ENCODE data around the gene IFNL3. TPM values are rescaled to one million over a fixed set of nuclear protein-coding genes. Genes with fewer than 3 reads are reported as not detected.
A peak's percentile ranks its signal among the peaks of the same experiment; 100 is the strongest.
"Not testable (repeated sequence)": the region's sequence is repeated elsewhere in the genome, so short reads cannot be mapped to it uniquely, and the experiment has no call there.

The IFNL3 gene
- total RNA-seq, 1 donor from 2014 or later = not detected

- no peaks in the 10 kb centered on the region for H3F3A ChIP-seq (ENCODE audit: low read depth)
- H3K27ac Mint-ChIP-seq = no peak overlapping the region
Observed at GRCh38 chr19:39218230-39219007, 26.4 kb downstream of the IFNL3 start.

DNA sequence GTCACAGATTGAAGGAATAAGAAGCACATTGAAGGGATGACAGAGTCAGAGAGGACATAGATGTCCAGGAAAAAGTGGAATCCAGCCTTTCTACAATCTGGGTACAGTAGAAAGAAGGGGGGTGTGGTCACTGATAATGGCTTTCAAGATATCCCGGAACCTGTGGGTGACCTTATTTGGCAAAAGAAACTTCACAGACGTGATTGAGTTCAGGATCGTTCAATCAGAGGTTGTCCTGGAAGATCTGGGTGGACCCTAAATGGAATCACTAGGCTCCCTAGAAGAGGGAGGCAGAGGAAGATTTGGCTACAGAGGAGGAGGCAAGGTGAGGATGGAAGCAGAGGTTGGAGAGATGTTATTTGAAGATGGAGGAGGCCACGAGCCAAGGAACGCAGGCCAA lies 27.7 kb downstream of the IFNL3 start:
- Histone ChIP-seq H3K27ac (no peak overlapping the region), H3K27me3 (peaks cover 24% of the 10 kb centered on the region), H3K4me3 (no peak overlapping the region), H3K4me1 (no peaks in the 10 kb centered on the region), H3K36me3 (no peaks in the 10 kb centered on the region), H3K9me3 (ENCODE audit: low read depth) (no peaks in the 10 kb centered on the region), H3F3A (ENCODE audit: low read depth) (no peaks in the 10 kb centered on the region), H2AFZ (replicated peaks) (no peak overlapping the region), H3K9ac (no peak overlapping the region), H3K79me2 (ENCODE audit: low read depth) (no peaks in the 10 kb centered on the region), H4K20me1 (ENCODE audit: low read depth) (no peaks in the 10 kb centered on the region), H3K4me2 (no peak overlapping the region)
- Mint-ChIP-seq H3K36me3 (no peaks in the 10 kb centered on the region), H3K4me1 (no peaks in the 10 kb centered on the region), H3K4me3 (peak overlapping the region; percentile 9), H3K27me3 (ENCODE audit: insufficient read depth, low read depth) (peaks cover 13% of the 10 kb centered on the region), H3K9me3 (peaks cover 3% of the 10 kb centered on the region), H3K27ac (no peak overlapping the region)
- TF ChIP-seq EZH2phosphoT487 (IDR thresholded peaks at IDR 0.05) = no peak
- DNase-seq (ENCODE audit: low spot score) = no peak

More at GRCh38 chr19:39218230-39219007, 26.4 kb downstream of the IFNL3 start:
- peaks cover 30% of the 10 kb centered on the region for H3K27me3 ChIP-seq
- no peak overlapping the region for H3K27ac ChIP-seq
- H2AFZ ChIP-seq (replicated peaks) = no peak overlapping the region
- no peaks in the 10 kb centered on the region for H4K20me1 ChIP-seq (ENCODE audit: low read depth)
- no peak overlapping the region for H3K9ac ChIP-seq
- H3K36me3 Mint-ChIP-seq = no peaks in the 10 kb centered on the region
- H3K4me3 Mint-ChIP-seq = no peak overlapping the region
- no peak overlapping the region for H3K4me3 ChIP-seq
- H3K4me1 ChIP-seq = no peaks in the 10 kb centered on the region
- no peak overlapping the region for H3K4me2 ChIP-seq
- TF ChIP-seq, protein P1, sequence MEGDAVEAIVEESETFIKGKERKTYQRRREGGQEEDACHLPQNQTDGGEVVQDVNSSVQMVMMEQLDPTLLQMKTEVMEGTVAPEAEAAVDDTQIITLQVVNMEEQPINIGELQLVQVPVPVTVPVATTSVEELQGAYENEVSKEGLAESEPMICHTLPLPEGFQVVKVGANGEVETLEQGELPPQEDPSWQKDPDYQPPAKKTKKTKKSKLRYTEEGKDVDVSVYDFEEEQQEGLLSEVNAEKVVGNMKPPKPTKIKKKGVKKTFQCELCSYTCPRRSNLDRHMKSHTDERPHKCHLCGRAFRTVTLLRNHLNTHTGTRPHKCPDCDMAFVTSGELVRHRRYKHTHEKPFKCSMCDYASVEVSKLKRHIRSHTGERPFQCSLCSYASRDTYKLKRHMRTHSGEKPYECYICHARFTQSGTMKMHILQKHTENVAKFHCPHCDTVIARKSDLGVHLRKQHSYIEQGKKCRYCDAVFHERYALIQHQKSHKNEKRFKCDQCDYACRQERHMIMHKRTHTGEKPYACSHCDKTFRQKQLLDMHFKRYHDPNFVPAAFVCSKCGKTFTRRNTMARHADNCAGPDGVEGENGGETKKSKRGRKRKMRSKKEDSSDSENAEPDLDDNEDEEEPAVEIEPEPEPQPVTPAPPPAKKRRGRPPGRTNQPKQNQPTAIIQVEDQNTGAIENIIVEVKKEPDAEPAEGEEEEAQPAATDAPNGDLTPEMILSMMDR (IDR thresholded peaks at IDR 0.05) = no peak
- no peak for DNase-seq (ENCODE audit: low spot score)
- peaks cover 13% of the 10 kb centered on the region for H3K27me3 Mint-ChIP-seq (ENCODE audit: insufficient read depth, low read depth)
- H3K79me2 ChIP-seq (ENCODE audit: low read depth) = no peaks in the 10 kb centered on the region
- no peaks in the 10 kb centered on the region for H3K9me3 ChIP-seq (ENCODE audit: low read depth)
- H3K9me3 Mint-ChIP-seq = peaks cover 3% of the 10 kb centered on the region
- no peaks in the 10 kb centered on the region for H3K36me3 ChIP-seq
- H3K4me1 Mint-ChIP-seq = no peaks in the 10 kb centered on the region

- H4K20me1 ChIP-seq (ENCODE audit: low read depth); H3K4me1 Mint-ChIP-seq; H3K4me1 ChIP-seq; H3K9me3 Mint-ChIP-seq; H3K36me3 ChIP-seq; H3K9me3 ChIP-seq (ENCODE audit: low read depth); H3K36me3 Mint-ChIP-seq; H3K9ac ChIP-seq; H3K27ac Mint-ChIP-seq; H3K27me3 ChIP-seq; H3K79me2 ChIP-seq (ENCODE audit: low read depth); H3K4me3 ChIP-seq; H2AFZ ChIP-seq (replicated peaks); H3K4me3 Mint-ChIP-seq; DNase-seq (ENCODE audit: low spot score); H3K4me2 ChIP-seq; H3F3A ChIP-seq (ENCODE audit: low read depth); H3K27ac ChIP-seq: not testable (repeated sequence)
- H3K27me3 Mint-ChIP-seq (ENCODE audit: insufficient read depth, low read depth) = peaks cover 12% of the 10 kb centered on the region
Observed at GRCh38 chr19:39215323-39215722, 29.5 kb downstream of the IFNL3 start.

DNA sequence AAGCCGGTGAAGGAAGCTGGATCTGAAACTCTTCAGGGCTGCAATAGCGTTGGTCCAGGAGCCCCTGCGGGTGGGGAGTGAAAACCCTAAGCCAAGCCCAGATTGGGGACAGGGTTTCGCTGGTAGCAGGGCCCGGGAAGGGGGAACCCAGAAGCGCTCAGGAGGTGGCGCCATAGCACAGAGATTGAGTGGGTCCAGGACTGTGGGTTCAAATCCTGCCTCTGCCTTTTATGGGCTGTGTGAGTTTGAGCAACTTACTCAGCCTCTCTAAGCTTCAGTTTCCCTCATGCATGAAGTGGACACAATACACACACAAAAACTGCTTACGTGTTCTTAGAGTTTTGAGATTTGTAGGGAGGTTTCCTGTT lies 32.4 kb downstream of the IFNL3 start:
- H3K27me3 Mint-ChIP-seq (ENCODE audit: insufficient read depth, low read depth) = peaks cover 10% of the 10 kb centered on the region

More for the DNA sequence above, 32.4 kb downstream of the IFNL3 start:
- Histone ChIP-seq H3F3A (ENCODE audit: low read depth) (no peaks in the 10 kb centered on the region), H3K79me2 (ENCODE audit: low read depth) (no peaks in the 10 kb centered on the region), H3K9me3 (ENCODE audit: low read depth) (no peaks in the 10 kb centered on the region), H3K4me2 (no peak overlapping the region), H4K20me1 (ENCODE audit: low read depth) (no peaks in the 10 kb centered on the region), H3K27ac (no peak overlapping the region), H3K36me3 (no peaks in the 10 kb centered on the region), H3K27me3 (no peaks in the 10 kb centered on the region), H3K4me3 (no peak overlapping the region), H2AFZ (replicated peaks) (no peak overlapping the region), H3K4me1 (no peaks in the 10 kb centered on the region), H3K9ac (no peak overlapping the region)
- TF ChIP-seq, protein P1 (IDR thresholded peaks at IDR 0.05) = peak; percentile 63
- TF ChIP-seq EZH2phosphoT487 (IDR thresholded peaks at IDR 0.05) (no peak), EZH2 (IDR thresholded peaks at IDR 0.05) (no peak)
- no peak overlapping the region for H3K27ac Mint-ChIP-seq
- DNase-seq (ENCODE audit: low spot score) = peak; percentile 71
- H3K9me3 Mint-ChIP-seq = peaks cover 3% of the 10 kb centered on the region
- H3K4me3 Mint-ChIP-seq = no peak overlapping the region
- no peaks in the 10 kb centered on the region for H3K36me3 Mint-ChIP-seq
- no peaks in the 10 kb centered on the region for H3K4me1 Mint-ChIP-seq
